WI38 (cell line): ENCODE measurements around the gene MAL.

Experiments
- H3K4me3 ChIP-seq: 2 replicates; pipeline ENCODE4 v1.5.1; 2011; ENCODE audit warnings: low read depth, mild to moderate bottlenecking, control low read depth, low read length
- CTCF ChIP-seq: IDR thresholded peaks from 2 replicates; pipeline ENCODE4 v1.5.1; 2012; ENCODE audit warnings: low read depth, mild to moderate bottlenecking, control low read depth, low read length

Gene MAL

DNA sequence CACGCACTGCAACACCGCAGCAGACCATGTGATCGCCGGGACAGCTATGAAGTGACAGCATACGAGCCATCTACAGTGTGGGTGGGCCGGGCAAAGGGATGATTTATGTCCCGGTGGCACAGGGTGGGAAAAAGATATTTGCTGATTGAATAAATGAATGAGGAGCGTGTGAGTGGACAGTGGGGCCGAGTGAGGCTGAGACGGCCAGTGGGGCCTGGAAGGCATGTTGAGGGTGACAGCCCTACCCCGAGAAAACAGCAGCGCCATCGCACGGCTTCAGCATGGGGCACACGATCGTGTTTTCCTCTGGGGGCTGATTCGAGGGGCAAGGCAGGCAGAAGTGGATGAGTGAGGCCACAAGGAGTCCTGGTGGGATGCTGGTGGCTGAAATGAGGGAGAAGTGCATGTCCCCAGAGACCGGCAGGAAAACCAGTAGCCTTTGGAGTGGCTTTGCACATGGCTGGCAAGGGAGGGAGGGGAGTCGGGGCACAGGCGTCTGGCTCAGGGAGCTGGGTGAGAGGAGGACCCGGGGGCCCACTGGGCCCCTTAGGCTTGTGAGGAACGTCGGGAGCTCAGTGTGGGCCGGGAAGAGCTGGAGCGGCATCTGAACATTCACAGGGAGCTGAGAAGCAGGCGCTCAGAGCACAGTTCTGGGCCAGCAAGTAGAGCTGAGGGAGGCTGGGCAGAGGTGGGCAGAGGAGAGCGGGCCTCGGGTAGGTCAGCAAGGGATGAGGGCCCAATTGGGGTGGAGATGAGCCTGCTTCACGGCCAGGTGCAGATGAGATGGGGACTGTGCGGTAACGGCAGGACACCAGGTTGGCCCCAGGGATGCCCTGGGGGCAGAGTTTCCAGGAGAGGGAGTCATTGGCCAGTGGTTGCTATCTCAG is 32.1 kb upstream of the MAL start:
- TF ChIP-seq CTCF = no peak
- H3K4me3 ChIP-seq = no peak overlapping the region

- no peak overlapping the region for H3K4me3 ChIP-seq
- TF ChIP-seq CTCF = no peak
Observed at GRCh38 chr2:94994063-94994913, 31.2 kb upstream of the MAL start.

DNA sequence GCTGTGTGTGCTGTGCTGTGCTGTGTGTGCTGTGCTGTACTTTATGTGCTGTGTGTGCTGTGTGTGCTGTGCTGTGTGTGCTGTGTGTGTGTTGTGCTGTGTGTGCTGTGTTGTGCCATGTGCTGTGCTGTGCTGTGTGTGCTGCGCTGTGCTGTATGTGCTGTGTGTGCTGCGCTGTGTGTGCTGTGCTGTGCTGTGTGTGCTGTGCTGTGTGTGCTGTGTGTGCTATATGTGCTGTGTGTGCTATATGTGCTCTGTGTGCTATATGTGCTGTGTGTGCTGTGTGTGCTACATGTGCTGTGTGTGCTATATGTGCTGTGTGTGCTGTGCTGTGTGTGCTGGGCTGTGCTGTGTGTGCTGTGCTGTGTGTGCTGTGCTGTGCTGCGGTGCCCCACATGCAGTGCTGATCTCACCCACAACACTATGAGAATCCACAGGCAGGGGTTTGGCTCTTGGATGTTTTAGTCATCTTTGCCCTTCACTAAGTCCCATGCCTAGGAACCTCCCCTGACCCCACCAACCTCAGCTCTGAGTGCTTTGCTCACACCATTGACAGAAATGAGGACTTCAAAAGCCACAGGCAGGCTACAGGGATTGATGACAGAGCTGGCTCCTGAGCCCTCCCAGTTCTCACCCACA is 30.5 kb upstream of the MAL start:
- TF ChIP-seq CTCF = no peak
- no peak overlapping the region for H3K4me3 ChIP-seq

DNA sequence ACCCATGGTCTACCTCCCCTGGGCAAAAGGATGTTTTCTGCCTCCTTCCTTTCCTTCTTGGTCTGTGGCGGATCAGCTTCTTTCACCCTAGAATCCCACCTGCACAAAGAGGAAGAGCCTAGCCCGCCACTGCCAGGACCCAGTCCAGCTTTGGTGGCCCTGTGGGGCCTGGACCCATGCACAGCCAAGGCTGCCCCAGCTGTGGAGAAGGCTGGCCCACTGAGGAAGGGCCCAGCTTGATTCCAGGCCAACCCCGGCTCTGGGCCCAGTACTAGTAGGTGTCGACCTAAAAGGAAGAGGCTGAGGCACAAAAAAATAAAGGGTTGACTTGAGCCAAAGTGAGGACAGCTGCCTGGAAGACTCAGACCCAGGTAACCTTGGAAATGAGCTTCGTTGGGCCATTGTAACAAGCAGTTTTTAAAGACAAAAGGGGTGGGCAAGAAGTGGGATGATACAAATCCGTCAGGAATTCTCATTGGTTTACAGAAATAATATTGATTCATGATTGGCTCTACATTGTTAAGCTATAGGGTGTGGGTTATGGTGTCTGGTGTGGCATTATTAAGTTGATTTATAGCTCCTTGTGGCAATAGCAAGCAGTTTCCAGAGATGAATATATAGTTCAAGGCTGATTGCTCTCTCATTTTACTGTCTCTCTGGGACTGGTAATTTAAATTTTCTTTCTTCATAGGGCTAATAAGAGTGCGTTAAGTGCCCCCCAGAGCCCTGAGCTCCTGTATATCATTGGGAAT is 29.8 kb upstream of the MAL start:
- no peak for TF ChIP-seq CTCF
- no peak overlapping the region for H3K4me3 ChIP-seq

- no peak overlapping the region for H3K4me3 ChIP-seq
- TF ChIP-seq CTCF = no peak
Observed at GRCh38 chr2:94996305-94997100, 29.0 kb upstream of the MAL start.
